Activated T-cell treated with anti-CD3 and anti-CD28 coated beads for 4 hours (primary cell): Measurements from ENCODE around the gene ZNF500.
"Not testable (repeated sequence)": the region's sequence is repeated elsewhere in the genome, so short reads cannot be mapped to it uniquely, and the experiment has no call there.

Source experiments
- DNase-seq: peaks from one replicate; pipeline ENCODE4 v3.0.0-alpha.2; 2020

ZNF500 gene

GRCh38 chr16:4795828-4796572 lies 29.0 kb upstream of the ZNF500 start:
- DNase-seq = no peak

- DNase-seq = no peak
Observed at GRCh38 chr16:4795181-4795827, 28.3 kb upstream of the ZNF500 start, which contains the start of gene SMIM22. Gene SMIM22, plus strand, starts transcription at chr16:4795369. Its CDS starts 366 bp downstream, at chr16:4795735.

- no peak for DNase-seq
Observed at GRCh38 chr16:4792951-4793513, 26.1 kb upstream of the ZNF500 start.

- no peak for DNase-seq
Observed at GRCh38 chr16:4790871-4791270, 23.9 kb upstream of the ZNF500 start.

- no peak for DNase-seq
Observed at GRCh38 chr16:4790261-4790660, 23.3 kb upstream of the ZNF500 start.

- no peak for DNase-seq
Observed at GRCh38 chr16:4788910-4789309, 21.9 kb upstream of the ZNF500 start.

GRCh38 chr16:4788489-4788889 lies 21.5 kb upstream of the ZNF500 start:
- no peak for DNase-seq

- DNase-seq = no peak
Observed at GRCh38 chr16:4787627-4788482, 20.9 kb upstream of the ZNF500 start, which contains the start of gene SEPTIN12. Gene SEPTIN12, minus strand, starts transcription at chr16:4788345. Its CDS starts 700 bp downstream, at chr16:4787645.

- no peak for DNase-seq
Observed at GRCh38 chr16:4787068-4787467, 20.1 kb upstream of the ZNF500 start.

- no peak for DNase-seq
Observed at GRCh38 chr16:4785758-4786433, 18.9 kb upstream of the ZNF500 start.

- not testable (repeated sequence) for DNase-seq
Observed at GRCh38 chr16:4784444-4784987, 17.6 kb upstream of the ZNF500 start.

- DNase-seq = no peak
Observed at GRCh38 chr16:4783951-4784336, 17.0 kb upstream of the ZNF500 start.

GRCh38 chr16:4783251-4783950 lies 16.4 kb upstream of the ZNF500 start:
- DNase-seq = no peak

- DNase-seq = no peak
Observed at GRCh38 chr16:4780235-4780634, 13.3 kb upstream of the ZNF500 start.

- no peak for DNase-seq
Observed at GRCh38 chr16:4778050-4778392, 11.1 kb upstream of the ZNF500 start.

- no peak for DNase-seq
Observed at GRCh38 chr16:4777339-4778049, 10.5 kb upstream of the ZNF500 start.

GRCh38 chr16:4776141-4776705 lies 9.3 kb upstream of the ZNF500 start:
- no peak for DNase-seq

GRCh38 chr16:4775005-4775404 lies 8.0 kb upstream of the ZNF500 start:
- DNase-seq = no peak

- no peak for DNase-seq
Observed at GRCh38 chr16:4772351-4772750, 5.4 kb upstream of the ZNF500 start.

- DNase-seq = no peak
Observed at GRCh38 chr16:4771646-4772045, 4.7 kb upstream of the ZNF500 start.

- DNase-seq = no peak
Observed at GRCh38 chr16:4769306-4769638, 2.3 kb upstream of the ZNF500 start.
